IPS DF 6.9 (cell line): Measurements from ENCODE around the gene ZNF593.

Experiments used
- DNase-seq: peaks from one replicate; pipeline ENCODE4 v3.0.0-alpha.2; 2013; ENCODE audit warnings: low read depth, low spot score
- H3K27ac ChIP-seq: one replicate; pipeline ENCODE4 v1.5.1; 2013; ENCODE audit warnings: low read length, control low read depth
- H3K27me3 ChIP-seq: 2 replicates; pipeline ENCODE4 v1.6.1; 2013; ENCODE audit warnings: mild to moderate bottlenecking, low read length; ENCODE audit not compliant: control insufficient read depth, insufficient read depth
- H3K36me3 ChIP-seq: 2 replicates; pipeline ENCODE4 v1.6.1; 2013; ENCODE audit warnings: low read length; ENCODE audit not compliant: control insufficient read depth, insufficient read depth
- H3K4me1 ChIP-seq: 2 replicates; pipeline ENCODE4 v1.6.1; 2013; ENCODE audit warnings: low read length; ENCODE audit not compliant: control insufficient read depth, insufficient read depth
- H3K4me3 ChIP-seq: 2 replicates; pipeline ENCODE4 v1.5.1; 2013; ENCODE audit warnings: mild to moderate bottlenecking, low read length
- H3K9me3 ChIP-seq: 2 replicates; pipeline ENCODE4 v1.6.1; 2013; ENCODE audit warnings: low read length, inconsistent platforms; ENCODE audit not compliant: control insufficient read depth, insufficient read depth
- WGBS: extraction: QIAGEN DNeasy Blood & Tissue Kit; methylation state at CpG from one replicate; pipeline ENCODE4 v1.1.7; 2013; ENCODE audit warnings: mixed read lengths, missing lambda C conversion rate; ENCODE audit not compliant: insufficient read length, insufficient coverage; 5-methylcytosine and 5-hydroxymethylcytosine counted together

ZNF593 gene

GRCh38 chr1:26189331-26189730, 19.6 kb downstream of the ZNF593 start:
- Histone ChIP-seq H3K9me3 (no peaks in the 10 kb centered on the region), H3K4me1 (peaks cover 2% of the 10 kb centered on the region; the same call in 1 of the 2 replicates), H3K27me3 (no peaks in the 10 kb centered on the region), H3K36me3 (no peaks in the 10 kb centered on the region; the same call in 1 of the 2 replicates), H3K27ac (no peak overlapping the region), H3K4me3 (no peak overlapping the region)
- WGBS = no CpG with 5 or more reads among the region's 6 CpGs
- DNase-seq = no peak

- Histone ChIP-seq H3K4me1 (peaks cover 2% of the 10 kb centered on the region; the same call in 1 of the 2 replicates), H3K4me3 (no peak overlapping the region)
- WGBS = no CpG with 5 or more reads among the region's 7 CpGs
Observed at GRCh38 chr1:26189751-26190275, 20.1 kb downstream of the ZNF593 start.

GRCh38 chr1:26190373-26190987, 20.8 kb downstream of the ZNF593 start, which contains the start of gene CATSPER4:
Gene CATSPER4 (plus strand): TSS chr1:26190602. CDS start chr1:26190628, 26 bp downstream.
- no peak within 1 kb of the TSS for H3K27ac ChIP-seq
- peaks cover 2% of the 10 kb centered on the region; the same call in 1 of the 2 replicates for H3K4me1 ChIP-seq
- no peaks in the 10 kb centered on the region for H3K27me3 ChIP-seq
- no CpG with 5 or more reads among the region's 16 CpGs for whole genome bisulfite sequencing
- DNase-seq = peak; percentile 84
- no peaks in the 10 kb centered on the region; the same call in 1 of the 2 replicates for H3K36me3 ChIP-seq
- no peaks in the 10 kb centered on the region for H3K9me3 ChIP-seq
- no peak within 1 kb of the TSS for H3K4me3 ChIP-seq

More at GRCh38 chr1:26189751-26190275, 20.1 kb downstream of the ZNF593 start:
- Histone ChIP-seq H3K27me3 (no peaks in the 10 kb centered on the region), H3K9me3 (no peaks in the 10 kb centered on the region), H3K36me3 (no peaks in the 10 kb centered on the region; the same call in 1 of the 2 replicates), H3K27ac (no peak overlapping the region)
- no peak for DNase-seq

GRCh38 chr1:26191739-26192138, 22.0 kb downstream of the ZNF593 start:
- Histone ChIP-seq H3K4me3 (no peak overlapping the region), H3K27ac (no peak overlapping the region), H3K36me3 (no peaks in the 10 kb centered on the region; the same call in 1 of the 2 replicates), H3K9me3 (no peaks in the 10 kb centered on the region), H3K27me3 (no peaks in the 10 kb centered on the region), H3K4me1 (peaks cover 2% of the 10 kb centered on the region; the same call in 1 of the 2 replicates)
- no CpG with 5 or more reads among the region's 3 CpGs for WGBS
- no peak for DNase-seq

DNA sequence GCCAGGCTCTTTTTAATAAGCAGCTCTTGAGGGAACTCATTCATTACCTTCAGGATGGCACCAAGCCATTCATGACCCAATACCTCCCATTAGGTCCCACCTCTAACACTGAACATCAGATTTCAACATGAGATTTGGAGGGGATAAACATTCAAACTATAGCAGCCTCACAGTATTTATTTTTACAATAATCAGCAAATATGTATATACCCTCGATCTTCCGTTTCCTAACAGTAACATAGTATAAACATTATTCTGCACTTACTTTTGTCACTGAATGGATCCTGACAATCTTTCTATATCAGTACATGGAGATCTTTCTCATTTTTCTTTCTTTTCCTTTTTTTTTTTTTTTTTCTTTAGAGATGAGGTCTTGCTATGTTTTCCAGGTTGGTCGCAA, 26.1 kb downstream of the ZNF593 start:
- no peaks in the 10 kb centered on the region for H3K36me3 ChIP-seq
- no peak overlapping the region for H3K4me3 ChIP-seq
- 100% methylated on average over 2 of the region's 3 CpGs for WGBS
- no peaks in the 10 kb centered on the region for H3K4me1 ChIP-seq
- no peaks in the 10 kb centered on the region for H3K27me3 ChIP-seq
- DNase-seq = no peak
- no peak overlapping the region for H3K27ac ChIP-seq
- no peaks in the 10 kb centered on the region for H3K9me3 ChIP-seq

DNA sequence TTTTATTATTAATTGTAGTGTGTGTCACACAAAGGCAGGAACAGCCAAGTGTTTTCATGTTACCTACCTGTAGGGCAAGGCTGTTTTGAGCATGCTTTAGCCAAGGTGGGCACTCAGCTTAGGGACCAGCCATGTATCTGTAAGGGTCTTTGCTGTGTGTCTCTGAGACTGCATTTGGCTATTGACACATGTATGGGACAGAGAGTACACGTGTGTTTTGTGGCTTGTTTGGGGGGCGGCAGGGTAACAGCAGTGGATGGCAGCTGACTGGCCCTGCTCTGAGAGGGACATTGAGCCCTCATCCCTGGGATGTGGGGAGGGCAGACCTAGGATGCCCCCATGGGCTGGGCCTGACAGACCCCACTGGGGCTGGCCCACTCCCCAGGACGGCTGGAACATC, 27.6 kb downstream of the ZNF593 start:
- H3K4me1 ChIP-seq = no peaks in the 10 kb centered on the region
- H3K27ac ChIP-seq = no peak overlapping the region
- H3K9me3 ChIP-seq = no peaks in the 10 kb centered on the region
- no peaks in the 10 kb centered on the region for H3K36me3 ChIP-seq
- H3K4me3 ChIP-seq = no peak overlapping the region
- H3K27me3 ChIP-seq = no peaks in the 10 kb centered on the region
- DNase-seq = no peak
- no CpG with 5 or more reads among the region's 3 CpGs for WGBS

- no peaks in the 10 kb centered on the region for H3K27me3 ChIP-seq
- WGBS = no CpG with 5 or more reads among the region's 11 CpGs
Observed at GRCh38 chr1:26197813-26198212, 28.1 kb downstream of the ZNF593 start.

DNA sequence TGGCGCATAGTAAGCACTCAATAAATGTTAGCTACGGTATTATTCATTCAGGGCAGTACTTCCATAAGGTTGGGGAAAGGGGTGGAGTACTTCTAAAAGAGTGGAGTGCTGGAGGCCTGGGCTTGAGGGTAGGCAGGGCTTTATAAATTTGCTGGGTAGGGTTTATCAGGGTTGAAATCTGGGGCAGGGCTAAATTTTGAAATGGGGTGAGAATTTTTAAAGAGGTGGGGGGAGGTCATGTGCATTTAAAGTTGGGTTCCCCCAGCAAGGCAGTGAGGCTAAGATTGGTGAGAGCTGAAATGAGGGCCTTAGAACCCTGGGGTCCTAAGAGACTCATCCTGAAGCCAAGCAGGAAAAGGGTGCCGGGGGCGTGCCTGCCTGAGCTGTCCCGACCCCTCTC, 30.7 kb downstream of the ZNF593 start:
- no peaks in the 10 kb centered on the region for H3K9me3 ChIP-seq
- no peak overlapping the region for H3K27ac ChIP-seq
- DNase-seq = no peak
- H3K4me3 ChIP-seq = no peak overlapping the region
- no peaks in the 10 kb centered on the region for H3K36me3 ChIP-seq
- H3K4me1 ChIP-seq = peaks cover 3% of the 10 kb centered on the region; the same call in 1 of the 2 replicates
- H3K27me3 ChIP-seq = no peaks in the 10 kb centered on the region
- WGBS = no CpG with 5 or more reads among the region's 5 CpGs

More at GRCh38 chr1:26197813-26198212, 28.1 kb downstream of the ZNF593 start:
- DNase-seq = no peak
- H3K27ac ChIP-seq = no peak overlapping the region
- H3K4me1 ChIP-seq = no peaks in the 10 kb centered on the region
- H3K9me3 ChIP-seq = no peaks in the 10 kb centered on the region
- no peaks in the 10 kb centered on the region for H3K36me3 ChIP-seq
- no peak overlapping the region for H3K4me3 ChIP-seq

DNA sequence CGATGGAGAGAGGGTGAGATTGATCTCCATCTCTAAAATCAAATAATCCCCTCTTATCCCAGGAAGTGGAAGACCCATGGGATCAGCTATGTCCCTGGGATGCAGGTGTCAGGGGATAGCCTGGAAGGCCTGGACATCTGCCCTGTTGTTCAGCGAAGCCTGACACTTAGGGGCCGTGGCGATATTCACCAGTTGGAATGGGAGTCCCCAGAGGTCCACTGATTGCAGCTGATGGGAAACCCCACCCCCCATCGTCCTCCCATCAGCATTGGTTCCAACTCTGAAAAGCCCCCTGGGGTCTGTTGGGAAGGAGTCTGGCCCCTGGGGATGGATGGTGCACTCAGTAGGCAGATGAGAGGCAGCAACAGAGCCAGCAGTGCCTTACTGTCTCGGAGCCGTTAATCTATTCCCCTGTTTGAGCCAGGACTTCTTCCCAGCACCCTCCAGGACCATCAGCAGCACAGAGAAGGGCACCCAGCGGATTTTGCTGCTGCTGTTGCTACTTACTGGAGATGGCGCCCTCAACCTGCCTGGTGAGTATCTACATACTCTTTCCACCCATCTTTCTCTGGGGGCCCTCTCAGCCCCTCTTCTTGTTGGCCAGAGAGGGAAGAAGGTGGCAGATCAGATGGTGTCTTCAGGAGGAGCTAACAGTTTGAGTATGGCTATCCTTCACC, 34.1 kb downstream of the ZNF593 start:
- Histone ChIP-seq H3K27ac (no peak overlapping the region), H3K36me3 (no peaks in the 10 kb centered on the region), H3K27me3 (no peaks in the 10 kb centered on the region), H3K9me3 (no peaks in the 10 kb centered on the region), H3K4me3 (no peak overlapping the region), H3K4me1 (peaks cover 3% of the 10 kb centered on the region; the same call in 1 of the 2 replicates)
- no peak for DNase-seq
- no CpG with 5 or more reads among the region's 9 CpGs for WGBS

DNA sequence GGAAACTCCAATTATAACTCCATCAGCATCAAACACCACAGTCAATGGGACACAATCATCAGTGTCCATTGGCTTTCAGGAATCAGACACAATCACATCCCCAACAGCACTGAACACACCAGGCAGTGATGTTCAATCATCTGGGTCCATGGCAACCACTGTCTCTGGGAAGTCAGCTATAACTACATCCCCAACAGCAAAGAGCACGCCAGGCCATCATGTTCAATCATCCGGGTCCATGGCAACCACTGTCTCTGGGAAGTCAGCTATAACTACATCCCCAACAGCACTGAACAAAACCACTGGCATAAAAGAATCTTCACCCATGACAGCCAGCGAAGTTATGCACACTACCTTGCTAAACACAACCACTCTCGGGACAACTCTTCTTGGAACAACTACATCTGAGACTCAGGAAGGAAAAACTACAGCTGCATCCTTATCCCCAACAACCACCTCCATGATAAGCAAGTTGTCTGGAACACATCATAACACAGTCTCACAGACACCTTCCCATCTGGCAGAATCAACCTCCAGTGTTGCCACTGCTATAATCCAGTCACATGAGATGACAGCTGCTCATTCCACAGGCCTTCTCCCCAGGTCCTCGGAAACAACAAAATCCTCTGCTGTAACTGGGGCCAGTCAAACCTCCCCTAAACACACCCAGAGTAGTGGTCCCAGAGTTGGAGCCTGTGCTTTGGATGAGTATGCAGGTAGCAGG, 40.6 kb downstream of the ZNF593 start:
- no CpG with 5 or more reads among the region's 5 CpGs for WGBS
- H3K9me3 ChIP-seq = no peaks in the 10 kb centered on the region
- no peaks in the 10 kb centered on the region for H3K27me3 ChIP-seq
- DNase-seq = no peak
- H3K36me3 ChIP-seq = no peaks in the 10 kb centered on the region
- no peaks in the 10 kb centered on the region for H3K4me1 ChIP-seq
- no peak overlapping the region for H3K4me3 ChIP-seq
- no peak overlapping the region for H3K27ac ChIP-seq
